Measurements from ENCODE around the gene HOXC11.

Gene HOXC11

DNA sequence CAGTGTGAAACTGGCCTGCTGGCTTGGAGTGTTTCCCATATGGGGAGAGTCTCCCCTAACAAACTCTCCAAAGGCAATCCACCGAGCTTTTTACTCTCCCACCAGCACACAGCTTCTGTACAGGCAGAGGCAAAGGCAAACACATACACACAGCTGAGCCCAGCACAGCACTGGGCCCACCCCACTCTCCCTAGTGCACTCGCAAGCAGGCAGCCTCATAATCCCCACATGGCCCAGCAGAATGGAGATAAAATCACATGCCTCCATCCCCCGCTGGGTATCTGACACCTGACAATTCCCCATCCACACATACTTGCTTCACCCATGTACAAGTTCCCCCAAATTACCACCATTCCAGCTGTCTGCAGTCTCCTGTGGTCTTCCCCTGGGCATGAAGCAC lies 14.8 kb upstream of the HOXC11 start:
- DNase-seq (ENCODE audit: low read depth): no peak

- no peak for DNase-seq (ENCODE audit: low read depth)
Observed at GRCh38 chr12:53959314-53959713, 13.6 kb upstream of the HOXC11 start.

DNA sequence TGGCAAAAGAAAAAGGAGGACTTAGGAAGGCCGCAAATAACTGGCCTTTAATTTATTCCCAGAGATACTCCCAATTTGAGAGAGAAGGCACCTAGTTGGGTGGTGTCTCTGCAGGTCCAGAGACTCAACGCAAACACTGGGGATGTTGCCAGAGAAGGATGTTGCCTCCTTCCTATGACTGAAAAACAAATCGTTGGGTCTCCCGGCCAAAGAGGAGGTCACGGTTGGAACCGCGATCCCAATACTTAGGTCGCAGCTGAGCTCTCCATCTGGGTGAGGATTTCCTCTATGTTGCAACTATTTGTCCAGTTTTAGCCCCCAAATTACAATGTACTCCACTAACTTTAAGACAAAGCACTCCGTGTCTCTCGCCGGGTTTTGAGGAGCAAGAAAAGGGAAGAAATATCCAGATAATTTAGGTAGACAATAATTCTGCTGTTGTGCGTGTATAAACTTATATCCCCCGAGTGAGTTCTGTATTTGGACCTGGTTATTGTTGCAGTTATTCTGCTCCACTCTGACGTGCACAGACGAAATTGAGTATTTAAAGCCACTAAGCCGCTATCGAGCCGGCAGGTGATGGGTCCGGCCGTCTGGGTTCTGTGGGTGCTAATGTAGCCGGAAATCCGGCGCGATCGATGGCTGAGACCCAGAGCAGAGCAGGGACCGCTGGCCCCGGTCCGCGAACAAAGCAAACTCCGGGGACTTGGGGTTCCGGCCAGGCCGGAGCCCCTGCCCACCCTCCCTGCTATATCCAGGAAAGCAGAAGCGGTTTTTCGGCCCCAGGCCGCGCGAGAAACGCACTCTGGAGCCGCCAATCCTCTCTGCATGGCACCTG lies 12.5 kb upstream of the HOXC11 start:
- DNase-seq (ENCODE audit: low read depth): no peak

GRCh38 chr12:53961025-53961761 lies 11.7 kb upstream of the HOXC11 start:
- no peak for DNase-seq (ENCODE audit: low read depth)

DNA sequence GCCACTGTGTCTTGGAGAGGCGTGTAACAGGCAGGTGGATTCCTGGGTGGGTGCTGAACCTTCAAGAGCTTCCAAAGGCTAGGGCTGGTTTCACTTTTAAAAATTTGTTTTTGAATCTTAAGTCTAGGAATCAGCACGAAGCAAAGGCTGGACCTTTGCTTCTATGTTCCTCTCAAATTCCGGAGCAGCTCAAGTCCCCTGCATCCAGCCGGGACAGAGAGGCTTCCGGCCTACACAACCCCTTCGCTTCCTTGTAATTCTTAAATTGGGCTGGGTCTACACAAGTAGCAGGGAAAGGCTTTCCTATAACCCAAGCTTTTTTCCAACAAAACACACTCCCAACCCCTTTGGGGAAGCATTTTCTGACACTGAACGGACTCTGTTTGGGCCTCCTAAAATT lies 9.9 kb upstream of the HOXC11 start:
- DNase-seq (ENCODE audit: low read depth): no peak

- DNase-seq (ENCODE audit: low read depth): no peak
Observed at GRCh38 chr12:53963434-53964314, 9.3 kb upstream of the HOXC11 start.

DNA sequence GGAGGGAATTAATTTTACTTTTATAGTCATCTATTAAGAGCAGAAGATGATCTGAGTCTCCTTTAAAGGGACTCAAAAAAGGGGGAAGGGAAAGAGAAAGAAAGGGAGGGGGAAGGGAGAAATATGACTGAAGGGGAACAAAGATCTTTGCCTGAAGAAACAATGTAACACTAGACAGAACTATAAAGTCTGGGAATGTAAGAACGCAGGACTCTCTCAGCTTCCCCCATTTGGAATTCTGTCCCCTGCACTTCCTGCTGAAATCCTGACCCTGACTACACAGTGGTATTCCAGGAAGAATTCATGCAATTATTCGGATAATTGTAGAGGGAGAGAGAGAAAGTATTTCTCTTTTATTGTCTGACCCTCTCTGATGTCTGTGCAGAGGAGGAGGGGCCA lies 8.6 kb upstream of the HOXC11 start:
- no peak for DNase-seq (ENCODE audit: low read depth)

DNA sequence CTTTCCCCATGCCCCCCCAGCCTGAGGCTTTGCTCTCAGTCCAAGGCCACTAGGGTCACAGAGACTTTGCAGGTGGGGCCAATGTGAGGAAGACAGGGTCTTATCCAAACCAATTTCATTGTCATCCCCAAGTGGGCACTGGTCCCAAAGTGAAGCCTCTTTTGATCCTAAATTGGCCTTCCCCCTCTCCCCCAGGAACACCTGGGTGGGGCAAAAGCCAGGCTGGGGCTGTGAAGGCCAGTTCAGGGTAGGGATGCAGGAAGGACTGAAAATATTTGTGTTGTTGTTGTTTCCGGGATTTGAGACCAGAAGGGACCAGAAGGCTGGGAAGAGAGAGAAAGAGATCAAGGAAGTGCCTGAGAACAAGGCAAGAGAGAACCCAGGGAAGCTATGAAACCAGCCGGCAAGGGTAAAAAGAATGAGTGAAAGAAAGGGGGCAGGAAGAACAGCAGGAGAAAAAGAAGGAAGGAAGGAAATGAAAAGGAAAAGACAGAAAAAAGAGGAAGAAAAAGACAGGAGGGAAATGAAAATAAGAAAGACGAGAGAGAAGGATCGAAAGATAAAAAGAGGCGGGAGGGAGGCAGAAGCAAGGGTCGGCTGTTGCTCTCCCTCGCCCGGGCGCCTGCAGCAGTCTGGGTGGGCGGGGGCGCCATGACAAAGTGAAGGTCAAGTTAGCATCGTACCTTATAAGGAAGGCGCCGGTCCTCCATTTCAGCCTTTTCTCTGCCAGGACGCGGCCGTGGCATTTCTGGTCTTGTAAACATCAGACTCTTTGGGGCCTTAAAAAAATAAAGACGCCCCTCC lies 7.4 kb upstream of the HOXC11 start:
- no peak for DNase-seq (ENCODE audit: low read depth)

DNA sequence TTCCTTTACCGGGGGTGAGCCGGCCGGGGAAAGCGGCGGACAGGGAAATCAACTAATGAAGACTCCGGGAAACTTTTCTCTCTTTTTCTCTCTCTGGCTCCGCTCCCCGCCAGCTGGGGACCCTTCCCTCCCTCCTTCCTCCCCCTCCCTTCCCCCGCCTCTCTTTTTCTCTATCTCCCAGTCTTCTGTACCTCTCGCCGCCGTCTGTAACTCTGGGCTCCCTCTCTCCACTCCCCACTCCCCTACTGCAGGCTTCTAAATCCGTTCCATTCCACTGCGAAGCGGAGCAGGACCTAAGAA lies 6.9 kb upstream of the HOXC11 start:
- no peak for DNase-seq (ENCODE audit: low read depth)

- no peak for DNase-seq (ENCODE audit: low read depth)
Observed at GRCh38 chr12:53966385-53967133, 6.4 kb upstream of the HOXC11 start.

GRCh38 chr12:53967421-53967925 lies 5.5 kb upstream of the HOXC11 start:
- DNase-seq (ENCODE audit: low read depth): no peak

DNA sequence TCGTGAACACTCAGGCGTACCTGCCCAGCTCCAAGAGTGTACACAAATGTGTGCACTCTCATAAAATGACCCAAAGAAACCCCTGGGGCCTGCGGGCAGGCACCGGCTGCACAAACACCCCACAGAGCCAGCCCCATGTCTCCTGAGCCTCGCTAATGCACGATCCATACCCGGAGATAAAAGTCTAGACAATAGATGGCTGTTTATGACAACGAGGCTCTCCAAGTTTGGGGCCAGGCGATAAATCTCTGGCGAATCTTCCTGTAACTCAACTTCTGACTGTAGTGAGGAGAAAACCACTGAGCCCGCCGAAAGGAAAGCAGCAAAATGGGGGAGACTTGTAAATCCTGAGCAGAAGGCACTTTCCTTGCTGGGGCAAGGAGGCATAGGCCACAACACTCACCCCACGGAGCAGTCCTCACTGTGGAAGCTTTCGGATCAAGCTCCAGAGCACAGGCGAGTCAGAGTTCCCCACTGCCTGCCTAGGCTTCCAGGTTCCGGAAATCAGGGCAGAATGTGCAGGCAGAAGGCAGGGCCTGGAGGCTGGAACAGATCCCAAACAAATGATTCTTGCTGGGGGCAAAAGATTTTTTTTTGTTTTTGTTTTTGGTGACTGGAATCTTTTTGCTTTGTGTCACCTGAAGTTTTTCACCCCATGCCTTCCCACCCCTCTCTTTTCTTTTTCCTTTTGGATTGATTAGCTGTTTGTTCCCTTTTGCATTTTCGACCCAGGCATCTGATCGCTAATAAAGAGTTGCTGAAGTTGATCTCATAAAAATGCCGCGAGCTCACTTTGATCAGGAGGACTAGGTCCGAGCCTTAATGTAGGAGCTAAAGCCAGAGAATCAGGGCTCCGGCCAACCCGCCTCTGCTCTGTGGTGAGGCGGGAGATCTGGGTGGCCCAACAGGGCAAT lies 4.5 kb upstream of the HOXC11 start:
- DNase-seq (ENCODE audit: low read depth): no peak

DNA sequence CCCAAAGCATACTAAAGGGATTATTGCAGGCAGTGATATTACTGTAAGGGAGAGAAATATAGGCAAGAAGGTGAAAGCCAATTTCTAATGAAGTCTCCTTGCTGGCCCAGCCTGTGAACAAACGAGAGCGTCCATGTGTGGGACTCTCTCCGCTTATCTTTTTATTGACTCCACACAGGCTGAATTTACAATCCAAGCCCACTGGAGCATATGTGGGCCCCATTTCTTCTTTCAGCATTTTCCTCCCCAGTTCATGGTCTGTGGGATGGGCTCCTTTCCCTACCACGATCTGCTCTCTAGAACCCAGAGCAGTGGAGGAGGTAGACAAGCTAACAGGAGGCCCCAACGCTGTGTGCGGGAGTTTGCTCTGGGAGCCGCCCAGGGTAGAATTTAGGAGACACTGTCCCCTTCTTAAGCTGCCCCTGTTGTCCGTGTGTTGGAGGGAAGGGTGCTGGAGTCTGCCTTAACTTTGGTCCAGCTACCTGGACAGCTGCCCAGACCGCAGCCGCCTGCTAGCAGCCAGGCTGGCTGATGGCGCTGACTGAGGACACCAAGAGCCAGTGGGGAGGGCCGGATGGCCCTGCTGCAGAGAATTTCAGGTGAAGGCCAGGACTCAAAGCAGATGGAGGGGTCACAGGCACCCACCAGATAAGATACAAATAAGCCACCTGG lies 3.2 kb upstream of the HOXC11 start:
- DNase-seq (ENCODE audit: low read depth): no peak

- no peak for DNase-seq (ENCODE audit: low read depth)
Observed at GRCh38 chr12:53970451-53970850, 2.5 kb upstream of the HOXC11 start.

GRCh38 chr12:53971129-53971528 lies 1.8 kb upstream of the HOXC11 start:
- DNase-seq (ENCODE audit: low read depth): no peak

- DNase-seq (ENCODE audit: low read depth): no peak
Observed at GRCh38 chr12:53971686-53972085, 1.2 kb upstream of the HOXC11 start.

GRCh38 chr12:53972152-53972702 lies 699 bp upstream of the HOXC11 start:
- DNase-seq (ENCODE audit: low read depth): no peak

DNA sequence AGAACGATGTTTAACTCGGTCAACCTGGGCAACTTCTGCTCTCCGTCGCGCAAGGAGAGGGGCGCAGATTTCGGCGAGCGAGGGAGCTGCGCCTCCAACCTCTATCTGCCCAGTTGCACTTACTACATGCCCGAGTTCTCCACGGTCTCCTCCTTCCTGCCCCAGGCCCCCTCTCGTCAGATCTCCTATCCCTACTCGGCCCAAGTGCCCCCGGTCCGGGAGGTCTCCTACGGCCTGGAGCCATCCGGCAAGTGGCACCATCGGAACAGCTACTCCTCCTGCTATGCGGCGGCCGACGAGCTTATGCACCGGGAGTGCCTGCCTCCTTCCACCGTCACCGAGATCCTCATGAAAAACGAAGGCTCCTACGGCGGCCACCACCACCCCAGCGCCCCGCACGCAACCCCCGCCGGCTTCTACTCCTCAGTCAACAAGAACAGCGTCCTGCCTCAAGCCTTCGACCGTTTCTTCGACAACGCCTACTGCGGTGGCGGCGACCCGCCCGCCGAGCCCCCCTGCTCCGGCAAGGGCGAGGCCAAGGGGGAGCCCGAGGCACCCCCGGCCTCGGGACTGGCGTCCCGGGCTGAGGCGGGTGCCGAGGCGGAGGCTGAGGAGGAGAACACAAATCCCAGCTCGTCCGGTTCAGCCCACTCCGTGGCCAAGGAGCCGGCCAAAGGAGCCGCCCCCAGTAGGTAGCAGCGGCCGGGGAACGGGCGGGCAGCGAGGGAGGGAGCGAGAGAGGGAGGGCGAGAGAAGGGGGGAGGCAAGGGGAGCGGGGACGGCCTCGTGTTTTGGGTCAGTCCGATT lies 513 bp downstream of the HOXC11 start:
- DNase-seq (ENCODE audit: low read depth): no peak
